Measurements from ENCODE around the gene CHCHD3.
A peak's percentile ranks its signal among the peaks of the same experiment; 100 is the strongest.
"Not testable (repeated sequence)": the region's sequence is repeated elsewhere in the genome, so short reads cannot be mapped to it uniquely, and the experiment has no call there.

CHCHD3 gene

DNA sequence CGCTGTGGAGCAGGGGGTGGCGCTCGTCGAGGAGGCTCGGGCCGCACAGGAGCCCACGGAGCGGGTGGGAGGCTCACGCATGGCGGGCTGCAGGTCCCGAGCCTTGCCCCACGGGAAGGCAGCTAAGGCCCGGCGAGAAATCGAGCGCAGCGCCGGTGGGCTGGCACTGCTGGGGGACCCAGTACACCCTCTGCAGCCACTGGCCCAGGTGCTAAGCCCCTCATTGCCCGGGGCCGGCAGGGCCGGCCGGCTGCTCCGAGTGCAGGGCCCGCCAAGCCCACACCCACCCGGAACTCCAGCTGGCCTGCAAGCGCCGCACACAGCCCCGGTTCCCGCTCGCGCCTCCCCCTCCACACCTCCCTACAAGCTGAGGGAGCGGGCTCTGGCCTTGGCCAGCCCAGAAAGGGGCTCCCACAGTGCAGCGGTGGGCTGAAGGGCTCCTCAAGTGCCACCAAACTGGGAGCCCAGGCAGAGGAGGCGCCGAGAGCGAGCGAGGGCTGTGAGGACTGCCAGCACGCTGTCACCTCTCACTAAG is 183.2 kb downstream of the CHCHD3 start:
- not testable (repeated sequence) for H3K9me3 ChIP-seq (ENCODE audit: control insufficient read depth, low read length); H3K4me1 ChIP-seq (ENCODE audit: control insufficient read depth, insufficient read depth, low read length); H3K4me3 ChIP-seq (ENCODE audit: low read length); DNase-seq (ENCODE audit: low read depth); H3K27me3 ChIP-seq (replicated peaks; ENCODE audit: control insufficient read depth, insufficient read depth, low read length); H3K36me3 ChIP-seq (ENCODE audit: control insufficient read depth, insufficient read depth, low read length, severe bottlenecking); H3K9ac ChIP-seq (ENCODE audit: low read length)

DNA sequence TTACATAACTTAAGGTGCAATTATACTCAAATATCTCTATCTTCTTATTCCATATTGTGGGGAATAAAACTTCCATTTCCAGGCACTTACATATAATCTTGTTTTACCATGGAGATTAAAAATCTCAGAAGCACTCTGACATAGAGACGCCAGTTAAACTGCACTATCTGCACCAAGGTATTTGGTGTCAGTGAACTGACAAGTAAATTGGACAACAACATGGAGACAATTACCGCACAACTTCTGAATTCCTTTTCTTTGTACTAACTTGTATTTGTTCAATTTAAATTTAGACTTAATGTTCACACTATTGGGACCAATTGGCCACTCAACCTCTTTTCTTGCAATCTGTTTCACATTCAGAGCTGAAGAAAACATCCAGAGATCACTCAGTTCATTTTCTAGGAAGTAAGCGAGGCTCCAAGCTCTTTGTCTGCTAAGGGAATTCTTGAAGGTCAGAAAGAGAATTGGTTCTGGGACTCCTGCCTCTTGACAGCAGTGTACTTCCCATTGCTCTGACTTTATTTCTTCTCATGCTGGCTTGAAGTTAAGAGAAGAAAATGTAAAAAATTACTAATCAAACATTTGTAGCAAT is 184.7 kb downstream of the CHCHD3 start:
- Histone ChIP-seq H3K36me3 (ENCODE audit: control insufficient read depth, insufficient read depth, low read length, severe bottlenecking) (peaks cover 7% of the 10 kb centered on the region), H3K9me3 (ENCODE audit: control insufficient read depth, low read length) (no peaks in the 10 kb centered on the region), H3K4me1 (ENCODE audit: control insufficient read depth, insufficient read depth, low read length) (no peaks in the 10 kb centered on the region), H3K4me3 (ENCODE audit: low read length) (no peak overlapping the region), H3K27me3 (replicated peaks; ENCODE audit: control insufficient read depth, insufficient read depth, low read length) (no peaks in the 10 kb centered on the region), H3K9ac (ENCODE audit: low read length) (no peak overlapping the region)
- no peak for DNase-seq (ENCODE audit: low read depth)

DNA sequence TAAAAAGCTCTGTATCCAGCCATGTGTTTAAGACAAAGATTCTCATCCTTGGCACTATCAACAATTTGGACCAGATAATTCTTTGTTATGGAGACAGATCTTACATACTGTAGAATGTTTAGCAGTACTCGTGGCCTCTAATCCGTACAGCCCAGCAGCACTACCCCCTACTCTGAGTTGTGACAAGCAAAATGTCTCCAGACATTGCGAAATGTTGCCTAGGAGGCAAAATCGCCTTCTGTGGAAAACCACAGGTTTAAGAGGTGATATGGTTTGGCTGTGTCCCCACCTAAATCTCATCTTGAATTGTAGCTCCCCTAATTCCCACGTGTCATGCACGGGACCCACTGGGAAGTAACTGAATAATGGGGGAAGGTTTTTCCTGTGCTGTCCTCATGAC is 186.7 kb downstream of the CHCHD3 start:
- H3K4me3 ChIP-seq (ENCODE audit: low read length): no peak overlapping the region
- H3K27me3 ChIP-seq (replicated peaks; ENCODE audit: control insufficient read depth, insufficient read depth, low read length): no peaks in the 10 kb centered on the region
- no peak overlapping the region for H3K9ac ChIP-seq (ENCODE audit: low read length)
- no peaks in the 10 kb centered on the region for H3K4me1 ChIP-seq (ENCODE audit: control insufficient read depth, insufficient read depth, low read length)
- peak; percentile 5 for DNase-seq (ENCODE audit: low read depth)
- peaks cover 7% of the 10 kb centered on the region for H3K36me3 ChIP-seq (ENCODE audit: control insufficient read depth, insufficient read depth, low read length, severe bottlenecking)
- no peaks in the 10 kb centered on the region for H3K9me3 ChIP-seq (ENCODE audit: control insufficient read depth, low read length)

DNA sequence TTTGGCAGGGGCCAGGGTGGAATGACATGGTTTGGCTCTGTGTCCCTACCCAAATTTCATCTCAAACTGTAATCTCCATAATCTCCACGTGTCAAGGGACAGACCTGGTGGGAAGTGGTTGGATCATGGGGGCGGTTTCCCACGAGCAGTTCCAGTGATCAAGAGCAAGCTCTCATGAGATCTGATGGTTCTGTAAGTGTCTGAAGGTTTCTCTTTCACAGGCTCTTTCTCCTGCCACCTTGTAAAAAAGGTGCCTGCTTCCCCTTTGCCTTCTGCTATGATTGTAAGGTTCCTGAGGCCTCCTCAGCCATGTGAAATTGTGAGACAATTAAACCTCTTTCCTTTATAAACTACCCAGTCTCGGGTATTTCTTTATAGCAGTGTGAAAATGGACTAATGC is 188.3 kb downstream of the CHCHD3 start:
- Histone ChIP-seq H3K27me3 (replicated peaks; ENCODE audit: control insufficient read depth, insufficient read depth, low read length) (no peaks in the 10 kb centered on the region), H3K9ac (ENCODE audit: low read length) (no peak overlapping the region), H3K9me3 (ENCODE audit: control insufficient read depth, low read length) (no peaks in the 10 kb centered on the region), H3K36me3 (ENCODE audit: control insufficient read depth, insufficient read depth, low read length, severe bottlenecking) (peaks cover 7% of the 10 kb centered on the region), H3K4me1 (ENCODE audit: control insufficient read depth, insufficient read depth, low read length) (no peaks in the 10 kb centered on the region), H3K4me3 (ENCODE audit: low read length) (no peak overlapping the region)
- no peak for DNase-seq (ENCODE audit: low read depth)

DNA sequence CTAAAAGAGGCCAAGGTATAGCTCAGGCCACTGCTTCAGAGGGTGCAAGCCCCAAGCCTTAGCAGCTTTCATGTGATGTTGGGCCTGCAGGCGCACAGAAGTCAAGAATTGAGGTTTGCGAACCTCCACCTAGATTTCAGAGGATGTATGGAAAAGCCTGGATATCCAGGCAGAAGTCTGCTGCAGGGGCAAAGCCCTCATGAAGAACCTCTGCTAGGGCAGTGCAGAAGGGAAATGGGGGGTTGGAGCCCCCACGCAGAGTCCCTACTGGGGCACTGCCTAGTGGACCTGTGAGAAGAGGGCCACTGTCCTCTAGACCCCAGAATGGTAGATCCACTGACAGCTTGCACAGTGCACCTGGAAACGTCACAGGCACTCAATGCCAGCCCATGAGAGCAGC is 189.1 kb downstream of the CHCHD3 start:
- H3K36me3 ChIP-seq (ENCODE audit: control insufficient read depth, insufficient read depth, low read length, severe bottlenecking); H3K27me3 ChIP-seq (replicated peaks; ENCODE audit: control insufficient read depth, insufficient read depth, low read length); H3K4me1 ChIP-seq (ENCODE audit: control insufficient read depth, insufficient read depth, low read length); H3K9ac ChIP-seq (ENCODE audit: low read length); DNase-seq (ENCODE audit: low read depth); H3K4me3 ChIP-seq (ENCODE audit: low read length); H3K9me3 ChIP-seq (ENCODE audit: control insufficient read depth, low read length): not testable (repeated sequence)

DNA sequence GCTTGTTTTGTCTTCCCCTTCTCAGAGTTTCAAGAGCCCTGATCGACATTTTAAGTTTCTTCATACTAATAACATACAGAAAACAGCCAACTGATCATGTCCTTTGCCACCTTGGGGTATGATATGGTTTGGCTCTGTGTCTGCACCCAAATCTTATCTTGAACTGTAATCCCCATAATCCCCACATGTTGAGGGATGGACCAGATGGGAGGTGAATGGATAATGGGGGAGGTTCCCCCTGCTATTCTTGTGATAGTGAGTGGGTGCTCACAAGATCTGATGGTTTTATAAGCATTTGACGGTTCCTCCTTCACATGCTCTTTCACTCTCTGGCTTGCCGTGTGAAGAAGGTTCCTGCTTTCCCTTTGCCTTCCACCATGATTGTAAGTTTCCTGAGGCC is 190.3 kb downstream of the CHCHD3 start:
- H3K4me3 ChIP-seq (ENCODE audit: low read length): no peak overlapping the region
- H3K36me3 ChIP-seq (ENCODE audit: control insufficient read depth, insufficient read depth, low read length, severe bottlenecking): no peaks in the 10 kb centered on the region
- no peaks in the 10 kb centered on the region for H3K4me1 ChIP-seq (ENCODE audit: control insufficient read depth, insufficient read depth, low read length)
- no peaks in the 10 kb centered on the region for H3K27me3 ChIP-seq (replicated peaks; ENCODE audit: control insufficient read depth, insufficient read depth, low read length)
- no peaks in the 10 kb centered on the region for H3K9me3 ChIP-seq (ENCODE audit: control insufficient read depth, low read length)
- H3K9ac ChIP-seq (ENCODE audit: low read length): no peak overlapping the region
- DNase-seq (ENCODE audit: low read depth): no peak

DNA sequence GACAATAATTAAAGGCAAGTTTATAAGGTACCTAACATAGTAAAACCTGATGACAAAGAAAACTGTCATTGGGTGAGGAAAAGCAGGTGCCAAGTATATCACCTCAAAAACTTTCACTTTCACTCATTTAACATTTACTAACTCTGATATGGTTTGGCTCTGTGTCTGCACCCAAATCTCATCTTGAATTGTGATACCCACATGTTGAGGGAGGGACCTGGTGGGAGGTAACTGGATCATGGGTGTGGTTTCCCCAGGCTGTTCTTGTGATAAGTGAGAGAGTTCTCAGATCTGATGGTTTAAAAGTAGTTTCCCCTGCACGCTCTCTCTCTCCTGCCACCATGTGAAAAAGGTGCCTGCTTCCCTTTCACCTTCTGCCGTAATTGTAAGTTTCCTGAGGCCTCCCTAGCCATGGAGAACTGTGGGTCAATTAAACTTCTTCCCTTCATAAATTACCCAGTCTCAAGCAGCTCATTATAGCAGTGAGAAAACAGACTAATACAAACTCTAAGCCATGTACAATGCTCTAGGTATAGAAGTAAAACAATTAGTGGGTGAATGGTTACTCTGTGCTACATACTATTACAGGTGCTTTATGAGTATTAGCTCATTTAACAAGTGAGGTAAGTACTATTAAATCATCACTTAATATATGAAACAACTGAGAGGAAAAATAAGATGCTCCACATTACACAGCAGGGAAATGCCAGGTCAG is 199.0 kb downstream of the CHCHD3 start:
- H3K9me3 ChIP-seq (ENCODE audit: control insufficient read depth, low read length): no peaks in the 10 kb centered on the region
- no peak for DNase-seq (ENCODE audit: low read depth)

DNA sequence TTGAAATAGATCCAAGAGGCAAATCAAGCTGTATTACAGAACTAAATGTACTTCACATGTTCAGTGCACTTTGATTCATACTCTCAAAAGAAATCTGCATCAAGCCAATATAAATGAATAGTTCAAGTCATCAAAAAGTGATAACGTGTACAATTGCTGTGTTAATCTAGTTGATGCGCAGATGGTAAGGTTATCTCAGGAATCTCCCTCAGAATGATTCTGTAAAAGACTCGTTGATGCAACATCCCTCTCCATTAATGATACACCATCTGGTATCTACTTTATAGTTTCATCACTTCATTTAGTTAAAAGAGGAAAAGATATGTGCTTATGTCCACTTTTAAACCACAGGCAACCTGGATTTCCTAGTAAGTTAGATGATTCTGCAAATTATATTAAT is 200.6 kb downstream of the CHCHD3 start:
- H3K27me3 ChIP-seq (replicated peaks; ENCODE audit: control insufficient read depth, insufficient read depth, low read length): no peaks in the 10 kb centered on the region
- no peaks in the 10 kb centered on the region for H3K4me1 ChIP-seq (ENCODE audit: control insufficient read depth, insufficient read depth, low read length)
- DNase-seq (ENCODE audit: low read depth): no peak
- H3K9ac ChIP-seq (ENCODE audit: low read length): no peak overlapping the region
- H3K36me3 ChIP-seq (ENCODE audit: control insufficient read depth, insufficient read depth, low read length, severe bottlenecking): peaks cover 20% of the 10 kb centered on the region
- no peak overlapping the region for H3K4me3 ChIP-seq (ENCODE audit: low read length)
- H3K9me3 ChIP-seq (ENCODE audit: control insufficient read depth, low read length): no peaks in the 10 kb centered on the region

More for the DNA sequence above, 199.0 kb downstream of the CHCHD3 start:
- H3K4me1 ChIP-seq (ENCODE audit: control insufficient read depth, insufficient read depth, low read length): no peaks in the 10 kb centered on the region
- H3K27me3 ChIP-seq (replicated peaks; ENCODE audit: control insufficient read depth, insufficient read depth, low read length): no peaks in the 10 kb centered on the region
- H3K4me3 ChIP-seq (ENCODE audit: low read length): no peak overlapping the region
- no peak overlapping the region for H3K9ac ChIP-seq (ENCODE audit: low read length)
- peaks cover 20% of the 10 kb centered on the region for H3K36me3 ChIP-seq (ENCODE audit: control insufficient read depth, insufficient read depth, low read length, severe bottlenecking)

DNA sequence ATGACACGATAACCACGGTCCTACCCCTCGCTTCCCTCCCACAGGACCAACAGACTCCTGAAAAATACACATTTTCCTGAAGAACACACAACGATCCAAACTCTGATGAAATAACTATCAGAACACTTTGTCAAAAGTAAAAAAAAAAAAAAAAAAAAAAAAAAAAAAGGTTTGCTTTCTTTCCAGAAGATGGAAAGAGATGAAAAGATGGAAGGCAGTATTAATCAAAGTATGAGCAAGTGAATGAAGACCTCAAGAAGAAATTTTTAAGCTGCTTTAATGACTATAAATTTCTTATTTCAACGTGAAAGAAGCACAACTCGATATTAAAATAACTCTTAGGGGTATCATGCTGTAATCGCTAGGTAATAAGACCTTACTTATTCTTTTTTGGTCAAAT is 202.3 kb downstream of the CHCHD3 start:
- no peaks in the 10 kb centered on the region for H3K27me3 ChIP-seq (replicated peaks; ENCODE audit: control insufficient read depth, insufficient read depth, low read length)
- H3K9ac ChIP-seq (ENCODE audit: low read length): no peak overlapping the region
- H3K4me1 ChIP-seq (ENCODE audit: control insufficient read depth, insufficient read depth, low read length): no peaks in the 10 kb centered on the region
- H3K4me3 ChIP-seq (ENCODE audit: low read length): no peak overlapping the region
- no peak for DNase-seq (ENCODE audit: low read depth)
- H3K36me3 ChIP-seq (ENCODE audit: control insufficient read depth, insufficient read depth, low read length, severe bottlenecking): peaks cover 16% of the 10 kb centered on the region
- H3K9me3 ChIP-seq (ENCODE audit: control insufficient read depth, low read length): no peaks in the 10 kb centered on the region

DNA sequence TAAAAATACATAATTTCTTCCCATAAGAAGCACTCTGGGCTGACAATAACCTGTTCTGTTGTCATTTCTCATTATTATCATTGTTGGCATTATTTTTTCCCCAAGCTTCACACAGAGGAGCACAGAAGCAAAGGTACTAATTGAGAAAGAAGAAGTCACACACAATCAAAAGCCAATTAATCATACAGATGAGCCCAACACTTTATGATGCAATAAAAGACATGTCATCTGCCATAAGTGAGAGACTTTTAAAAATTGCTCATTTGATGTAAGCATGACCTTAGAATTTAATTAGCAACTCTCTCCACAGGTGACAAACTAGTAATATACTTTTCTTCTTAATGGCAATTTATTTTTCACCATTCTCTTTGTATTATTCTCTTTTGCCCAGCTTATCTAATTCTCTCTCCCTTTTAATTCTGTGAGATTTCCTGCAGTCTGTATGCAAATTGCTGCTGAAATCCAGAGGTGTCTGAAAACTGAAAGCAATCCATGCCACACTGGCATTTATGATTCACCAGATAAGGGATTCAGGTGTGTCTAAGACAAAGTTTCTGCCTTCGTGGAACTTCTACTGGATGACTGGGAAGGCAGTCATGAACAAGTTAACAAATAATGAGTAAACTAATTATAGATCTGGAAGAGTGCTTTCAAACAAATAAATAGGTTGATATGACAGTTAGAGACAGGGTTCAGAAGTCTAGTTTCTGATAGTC is 203.5 kb downstream of the CHCHD3 start:
- H3K9ac ChIP-seq (ENCODE audit: low read length): no peak overlapping the region
- DNase-seq (ENCODE audit: low read depth): no peak
- H3K27me3 ChIP-seq (replicated peaks; ENCODE audit: control insufficient read depth, insufficient read depth, low read length): no peaks in the 10 kb centered on the region
- H3K4me3 ChIP-seq (ENCODE audit: low read length): no peak overlapping the region
- H3K9me3 ChIP-seq (ENCODE audit: control insufficient read depth, low read length): no peaks in the 10 kb centered on the region
- no peaks in the 10 kb centered on the region for H3K4me1 ChIP-seq (ENCODE audit: control insufficient read depth, insufficient read depth, low read length)
- H3K36me3 ChIP-seq (ENCODE audit: control insufficient read depth, insufficient read depth, low read length, severe bottlenecking): peaks cover 11% of the 10 kb centered on the region

DNA sequence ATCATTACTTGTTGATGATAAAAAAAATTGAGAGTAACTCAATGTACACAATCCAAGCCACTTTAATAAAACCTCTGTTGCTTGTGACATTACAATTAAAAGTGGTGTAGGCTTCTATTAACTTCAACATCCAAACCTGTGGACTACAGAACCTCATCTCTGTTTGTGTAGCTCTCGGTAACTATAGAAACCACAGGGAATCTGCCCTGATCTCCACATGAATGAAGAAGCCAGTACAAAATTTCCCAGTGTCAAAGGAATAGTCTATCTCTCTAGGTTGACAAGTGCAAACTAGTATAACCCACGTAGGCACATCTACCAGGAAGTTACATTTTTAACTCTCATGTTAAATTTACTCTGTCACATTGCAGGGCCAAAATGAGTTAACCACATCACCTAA is 204.3 kb downstream of the CHCHD3 start:
- H3K36me3 ChIP-seq (ENCODE audit: control insufficient read depth, insufficient read depth, low read length, severe bottlenecking): peaks cover 8% of the 10 kb centered on the region
- no peaks in the 10 kb centered on the region for H3K27me3 ChIP-seq (replicated peaks; ENCODE audit: control insufficient read depth, insufficient read depth, low read length)
- no peaks in the 10 kb centered on the region for H3K4me1 ChIP-seq (ENCODE audit: control insufficient read depth, insufficient read depth, low read length)
- H3K4me3 ChIP-seq (ENCODE audit: low read length): no peak overlapping the region
- no peaks in the 10 kb centered on the region for H3K9me3 ChIP-seq (ENCODE audit: control insufficient read depth, low read length)
- DNase-seq (ENCODE audit: low read depth): no peak
- no peak overlapping the region for H3K9ac ChIP-seq (ENCODE audit: low read length)
